SIG-M5 treated with dmso at 0.1 percent for 504 hours (cell line): Measurements from ENCODE around the gene HDAC5.
"Not testable (repeated sequence)": the region's sequence is repeated elsewhere in the genome, so short reads cannot be mapped to it uniquely, and the experiment has no call there.

Source experiments
- DNase-seq: peaks from one replicate; lab custom pipeline; 2025; ENCODE audit not compliant: unreplicated experiment; lab: John Stamatoyannopoulos, UW

Gene HDAC5

DNA sequence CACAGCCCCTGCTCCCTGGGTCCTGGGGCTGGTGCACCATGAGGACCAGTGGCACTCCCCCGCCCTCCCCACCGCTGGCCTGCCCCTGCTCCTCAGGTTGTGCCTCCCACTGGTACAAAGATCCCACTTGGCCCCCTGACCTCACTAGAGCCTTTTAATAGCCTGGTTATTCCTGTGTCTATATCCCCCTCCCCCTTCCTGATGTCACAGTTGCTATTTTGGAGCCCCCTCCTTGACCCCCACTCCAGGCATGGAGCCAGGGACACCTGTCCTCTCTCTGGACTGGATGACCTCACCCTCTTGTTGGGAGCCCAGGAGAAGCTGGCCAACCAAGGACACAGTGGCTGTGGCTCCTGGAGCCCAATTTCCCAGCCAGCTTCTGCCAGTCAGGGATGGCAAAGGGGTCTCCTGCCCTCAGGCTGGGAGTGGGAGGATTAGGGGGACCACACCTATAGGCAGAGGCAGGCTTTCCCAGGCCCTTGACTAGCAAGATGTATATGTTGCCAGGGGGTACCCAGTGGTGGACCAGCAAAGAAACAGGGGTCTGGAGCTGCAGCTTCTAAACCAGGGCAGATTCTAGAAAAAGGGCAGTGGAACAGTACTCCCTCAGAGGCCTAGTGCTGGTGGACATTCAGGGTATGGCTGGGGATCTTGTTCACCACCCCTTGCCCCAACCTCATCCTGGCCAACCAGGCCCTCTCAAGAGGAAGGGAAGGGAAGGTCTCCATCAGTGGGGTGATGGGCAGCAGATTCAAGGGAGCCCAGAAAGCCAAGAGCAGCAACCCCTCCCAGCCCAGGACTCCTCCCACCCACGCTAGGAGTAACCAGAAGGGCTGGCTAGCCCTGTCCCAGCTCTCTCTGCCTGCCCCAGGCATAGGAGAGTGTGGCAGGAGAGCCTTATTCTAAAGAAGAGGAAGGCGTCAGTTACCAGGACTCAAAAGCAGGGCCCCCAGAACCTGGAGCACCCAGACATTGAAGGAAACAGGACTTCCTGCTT, 10.9 kb downstream of the HDAC5 start:
- DNase-seq = no peak

DNA sequence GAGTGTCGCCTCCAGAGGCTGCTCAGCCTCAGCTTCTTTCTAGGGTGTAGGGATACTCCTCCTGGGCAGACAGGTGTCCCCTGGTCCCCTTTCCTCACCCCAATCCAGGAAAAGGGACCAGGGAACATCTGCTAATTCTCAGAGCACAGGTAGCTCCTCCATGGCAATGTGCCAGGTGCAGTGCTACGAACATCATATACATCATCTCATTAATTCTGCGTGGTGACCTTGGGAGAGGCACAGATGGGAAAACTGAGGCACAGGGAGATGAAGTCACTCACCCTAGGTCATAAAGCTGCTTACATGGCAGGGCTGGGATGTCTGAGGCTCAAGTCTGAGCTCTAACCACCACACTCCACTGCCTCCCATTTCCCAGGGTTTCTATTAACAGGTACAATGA, 11.7 kb downstream of the HDAC5 start:
- DNase-seq = no peak

DNA sequence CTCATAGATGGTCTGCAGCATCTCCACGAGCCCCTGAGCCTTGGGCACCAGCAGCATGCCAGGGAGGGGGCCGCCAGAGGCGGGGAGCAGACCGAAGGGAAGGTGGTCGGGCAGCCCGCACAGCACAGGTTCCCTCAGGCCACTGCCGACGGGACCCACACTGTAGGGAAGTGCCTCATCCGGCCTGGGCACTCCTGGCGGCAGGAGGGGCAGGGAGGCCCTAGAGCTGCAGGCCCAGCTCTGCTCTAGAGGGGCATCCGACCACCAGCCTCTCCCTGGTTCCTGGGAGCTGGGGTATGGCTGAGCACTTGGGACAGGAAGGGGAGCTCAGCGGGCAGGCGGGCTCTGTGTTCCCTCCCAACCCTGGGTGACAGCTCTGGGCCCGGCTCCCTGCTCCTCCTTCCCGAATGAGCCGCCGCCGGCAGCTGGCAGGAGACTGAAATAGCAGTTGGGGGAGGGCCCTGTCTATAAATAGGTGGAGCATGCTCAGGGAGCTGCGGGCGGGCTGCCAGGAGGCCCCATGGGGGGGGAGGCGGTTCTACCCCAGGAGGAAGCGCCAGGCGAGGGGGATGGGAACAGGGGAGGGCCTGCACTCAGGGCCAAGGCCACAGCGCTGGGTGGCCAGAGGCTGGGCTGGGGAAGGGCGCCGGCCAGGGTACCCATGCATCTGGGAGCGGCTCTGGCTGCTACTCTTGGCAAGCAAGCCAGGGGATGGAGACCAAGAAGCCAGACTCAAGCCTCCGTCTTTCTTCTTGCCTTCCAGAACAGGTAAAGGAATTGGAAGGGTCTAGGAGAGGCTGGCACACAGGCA, 12.4 kb downstream of the HDAC5 start:
- peak; percentile 95 for DNase-seq

DNA sequence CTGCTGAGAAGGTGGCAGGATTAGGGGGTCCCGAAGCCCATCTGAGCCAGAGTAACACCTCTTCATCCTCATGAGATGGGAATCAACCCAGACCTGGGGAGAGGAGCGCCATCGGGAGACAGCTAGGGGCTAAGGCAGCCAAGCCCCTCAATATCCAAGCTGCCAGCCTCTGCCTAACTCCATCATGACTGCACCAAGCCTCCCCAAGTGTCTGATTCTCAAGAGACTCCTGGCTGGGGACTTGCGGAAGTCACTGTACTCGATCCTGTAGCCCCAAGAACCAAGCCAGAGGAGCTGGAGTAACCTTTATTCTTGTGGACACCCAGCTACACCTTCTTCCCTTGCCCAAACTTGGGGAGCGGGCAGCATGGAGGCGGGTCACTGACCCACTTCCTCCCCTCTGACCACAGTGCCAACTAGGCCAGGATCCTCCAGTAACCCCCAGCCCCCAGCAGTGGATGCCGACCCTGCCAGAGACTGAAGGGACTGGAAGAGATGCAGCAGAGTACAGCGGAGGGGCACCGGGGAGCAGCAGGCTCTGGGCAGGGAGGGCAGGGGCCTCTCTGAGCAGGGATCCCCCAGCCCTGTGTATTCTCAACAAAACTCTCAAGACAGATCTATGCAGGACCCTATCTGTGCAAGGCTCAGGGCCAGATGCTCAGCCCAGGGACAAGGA, 13.3 kb downstream of the HDAC5 start:
- no peak for DNase-seq

DNA sequence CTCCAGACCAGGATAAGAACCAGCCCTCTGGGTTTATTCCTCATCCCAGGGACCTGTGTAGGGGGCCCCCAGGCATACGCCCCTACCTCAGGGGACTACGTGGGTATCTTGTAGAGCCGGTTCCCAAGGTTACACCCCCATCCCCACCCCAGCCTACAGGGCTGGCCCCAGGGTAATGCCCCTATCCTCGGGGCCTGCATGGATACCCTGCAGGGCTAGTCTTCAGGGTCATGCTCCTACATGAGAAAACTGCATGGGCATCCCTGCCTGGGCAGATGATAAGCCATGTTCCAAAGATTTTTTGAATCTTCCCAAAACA, 14.2 kb downstream of the HDAC5 start:
- DNase-seq = no peak

DNA sequence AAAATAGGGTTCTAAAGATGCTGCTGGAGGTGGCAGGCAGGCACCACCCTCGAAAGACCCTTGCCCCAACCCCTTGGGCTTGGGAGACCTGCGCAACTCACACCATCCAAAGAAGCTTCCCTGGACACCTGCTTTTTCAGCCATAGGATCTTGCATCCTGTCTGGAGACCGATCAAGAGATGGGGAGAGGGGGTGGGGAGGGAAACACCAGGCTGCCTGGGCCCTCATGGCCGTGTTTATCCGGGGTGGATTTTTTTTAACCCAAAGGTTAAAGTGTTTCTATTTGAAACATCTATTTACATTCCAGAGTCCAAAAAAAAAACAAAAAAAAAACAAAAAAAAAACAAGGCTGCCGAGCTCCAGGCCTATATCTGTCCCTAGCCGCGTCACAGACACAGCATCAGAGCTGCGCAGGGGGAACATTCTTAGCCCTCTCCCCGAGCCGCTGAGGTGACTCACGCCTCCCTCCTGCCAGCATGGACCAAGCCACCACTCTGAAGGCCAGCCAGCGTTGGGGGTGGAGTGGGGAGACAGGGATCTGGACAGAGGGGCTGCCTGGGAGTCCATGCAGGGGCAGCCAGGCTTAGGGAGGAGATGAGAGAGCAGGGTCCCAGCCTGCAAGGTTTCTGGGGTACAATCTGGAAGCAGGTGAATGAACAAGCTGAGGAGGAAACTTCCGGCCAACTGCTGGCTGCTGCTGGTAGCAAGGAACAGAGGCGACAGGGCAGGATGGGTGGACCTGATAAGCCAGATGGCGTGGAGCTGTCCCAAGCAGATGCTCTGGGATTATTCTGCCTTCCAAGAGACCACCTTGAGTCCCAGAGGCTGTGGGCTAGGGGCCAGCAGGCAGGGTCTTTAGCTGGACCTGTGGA, 14.8 kb downstream of the HDAC5 start:
- DNase-seq = no peak

DNA sequence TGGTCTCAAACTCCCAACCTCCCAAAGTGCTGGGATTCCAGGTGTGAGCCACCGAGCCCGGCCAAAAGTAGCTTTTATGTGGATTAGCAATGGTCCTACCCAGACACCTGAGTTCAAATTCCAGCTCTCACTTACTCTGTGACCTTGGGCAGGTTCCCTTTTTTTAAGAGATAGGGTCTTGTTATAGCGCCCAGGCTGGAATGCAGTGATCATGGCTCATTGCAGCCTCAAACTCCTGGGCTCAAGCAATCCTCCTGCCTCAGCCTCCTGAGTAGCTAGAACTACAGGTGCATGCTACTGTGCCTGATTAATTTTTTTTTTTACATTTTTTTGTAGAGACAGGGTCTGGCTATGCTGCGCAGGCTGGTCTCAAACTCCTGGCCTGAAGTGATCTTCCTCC, 16.6 kb downstream of the HDAC5 start:
- DNase-seq = no peak

DNA sequence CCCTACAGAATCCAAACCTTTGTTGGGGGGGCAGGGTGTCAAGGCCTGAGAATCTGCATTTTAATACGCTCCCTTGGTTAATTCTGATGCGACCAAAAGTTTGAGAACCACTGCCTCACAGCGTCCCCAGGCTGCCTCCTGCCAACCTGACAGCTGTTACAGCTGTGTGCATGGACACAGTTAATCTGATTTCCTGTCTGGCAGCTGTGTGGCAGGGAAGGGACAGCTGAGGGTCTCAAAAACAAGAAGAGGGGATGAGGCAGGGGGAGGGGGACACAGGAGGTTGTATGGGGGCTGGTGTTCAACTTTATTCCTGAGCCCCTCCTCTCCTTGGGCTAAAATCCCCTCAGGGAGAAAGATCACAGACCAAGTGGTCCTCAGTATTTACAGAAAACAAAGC, 17.5 kb downstream of the HDAC5 start:
- DNase-seq = no peak

DNA sequence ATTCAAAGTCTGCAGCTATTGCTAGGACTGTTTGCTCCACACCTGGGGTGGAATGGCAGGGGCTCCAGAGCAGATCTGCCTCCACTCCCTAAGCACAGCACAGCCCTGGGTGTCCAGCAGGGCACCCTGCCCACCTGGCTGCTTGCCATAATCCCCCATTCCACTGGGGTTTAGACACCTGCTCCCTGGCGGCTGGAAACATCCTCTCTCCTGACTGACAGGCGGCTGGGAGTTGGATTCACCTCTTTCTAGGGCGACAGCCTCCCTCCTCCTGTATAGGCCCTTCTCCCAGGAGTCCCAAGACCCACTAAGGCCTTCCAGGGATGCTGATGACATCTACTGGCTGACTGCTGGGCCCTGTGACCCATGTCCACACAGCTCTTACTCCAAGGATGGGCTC, 18.0 kb downstream of the HDAC5 start:
- DNase-seq = no peak

DNA sequence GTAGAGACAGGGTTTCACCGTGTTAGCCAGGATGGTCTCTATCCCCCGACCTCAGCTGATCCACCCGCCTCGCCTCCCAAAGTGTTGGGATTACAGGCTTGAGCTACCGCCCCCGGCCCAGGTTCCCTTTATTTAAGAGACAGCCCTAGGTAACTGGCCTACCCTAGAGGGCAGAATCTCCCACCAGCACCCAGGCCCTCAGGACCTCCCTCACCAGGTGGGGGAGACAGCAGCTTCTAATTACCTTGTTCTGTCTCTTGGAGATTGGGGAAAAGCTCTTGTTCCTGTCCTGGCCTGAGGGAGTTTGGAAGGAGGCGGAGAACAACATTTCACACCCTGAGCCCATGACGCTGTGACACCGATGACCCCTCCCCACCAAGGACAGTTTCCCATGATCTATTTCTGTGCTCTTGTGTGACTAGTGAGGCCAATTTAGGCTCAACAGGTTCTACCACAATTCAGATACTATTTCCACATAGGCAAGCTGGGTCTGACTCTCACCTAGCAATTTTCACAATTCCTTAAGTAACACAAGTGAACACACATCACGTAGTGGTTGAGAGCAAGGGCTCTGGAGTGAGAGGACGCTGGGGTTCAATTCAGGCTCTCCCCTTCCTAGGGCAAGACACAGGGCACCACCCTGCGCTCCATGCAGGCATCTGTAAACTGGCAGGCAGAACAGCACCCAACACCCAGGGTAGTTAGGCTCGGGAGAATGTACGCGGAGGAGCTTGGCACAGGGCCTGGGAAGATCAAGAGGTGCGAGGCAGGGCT, 20.4 kb downstream of the HDAC5 start:
- DNase-seq = peak; percentile 45

DNA sequence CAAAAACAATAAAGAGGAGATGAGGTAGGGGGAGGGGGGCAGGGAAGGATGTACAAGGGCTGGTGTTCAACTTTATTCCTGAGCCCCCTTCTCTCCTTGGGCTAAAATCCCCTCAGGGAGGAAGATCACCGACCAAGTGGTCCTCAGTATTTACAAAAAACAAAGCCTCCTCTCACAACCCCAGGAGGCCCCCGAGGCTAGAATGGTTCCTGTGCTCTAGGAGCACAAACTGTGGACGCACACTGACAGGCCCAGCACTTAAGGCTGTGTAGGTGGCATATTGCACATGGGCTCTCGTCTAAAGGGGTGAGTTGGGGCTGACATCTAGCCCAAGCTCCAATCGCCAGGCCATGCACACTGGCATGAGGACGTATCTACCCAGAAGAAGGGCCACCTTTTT, 21.6 kb downstream of the HDAC5 start:
- DNase-seq = not testable (repeated sequence)

DNA sequence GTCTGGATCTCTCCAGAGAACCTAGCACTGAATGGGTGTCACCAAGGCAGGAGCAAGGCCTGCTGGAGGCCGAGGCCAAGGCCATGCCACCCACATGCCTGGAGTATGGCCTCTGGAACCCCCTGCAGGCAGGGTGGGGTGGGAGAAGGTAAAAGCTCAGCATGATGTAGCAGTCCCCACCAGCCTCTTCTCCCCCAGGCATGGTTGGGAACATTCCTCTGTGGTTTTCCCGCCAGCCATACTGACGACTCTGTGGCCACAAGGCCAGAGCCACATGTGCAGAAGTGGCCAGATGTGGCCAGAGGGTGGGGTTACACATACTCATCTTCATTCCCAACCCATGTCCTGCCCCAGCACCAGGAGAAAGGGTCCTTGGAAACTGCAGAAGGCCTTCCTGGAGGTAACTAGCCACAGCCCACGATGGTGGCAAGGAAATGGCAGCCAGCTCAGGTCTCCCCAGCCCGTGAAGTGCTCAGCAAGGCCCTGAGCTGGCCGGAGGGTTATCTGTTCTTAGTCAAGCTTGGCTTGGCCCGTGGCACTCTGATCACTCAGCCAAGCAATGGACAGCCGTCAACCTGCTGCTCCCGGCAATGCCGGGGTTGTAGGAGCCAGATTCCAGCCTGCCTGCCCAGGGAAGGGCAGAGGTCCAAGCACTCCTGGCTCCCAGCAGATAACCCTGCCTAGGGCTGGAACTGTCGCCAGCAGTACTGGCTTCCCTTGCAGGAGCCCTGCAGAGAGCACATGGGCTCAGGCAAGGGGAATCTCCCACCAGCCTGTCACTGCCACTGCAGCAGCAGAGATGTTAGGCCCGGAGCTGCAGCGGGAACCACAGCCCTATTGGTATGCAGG, 26.1 kb downstream of the HDAC5 start:
- no peak for DNase-seq

DNA sequence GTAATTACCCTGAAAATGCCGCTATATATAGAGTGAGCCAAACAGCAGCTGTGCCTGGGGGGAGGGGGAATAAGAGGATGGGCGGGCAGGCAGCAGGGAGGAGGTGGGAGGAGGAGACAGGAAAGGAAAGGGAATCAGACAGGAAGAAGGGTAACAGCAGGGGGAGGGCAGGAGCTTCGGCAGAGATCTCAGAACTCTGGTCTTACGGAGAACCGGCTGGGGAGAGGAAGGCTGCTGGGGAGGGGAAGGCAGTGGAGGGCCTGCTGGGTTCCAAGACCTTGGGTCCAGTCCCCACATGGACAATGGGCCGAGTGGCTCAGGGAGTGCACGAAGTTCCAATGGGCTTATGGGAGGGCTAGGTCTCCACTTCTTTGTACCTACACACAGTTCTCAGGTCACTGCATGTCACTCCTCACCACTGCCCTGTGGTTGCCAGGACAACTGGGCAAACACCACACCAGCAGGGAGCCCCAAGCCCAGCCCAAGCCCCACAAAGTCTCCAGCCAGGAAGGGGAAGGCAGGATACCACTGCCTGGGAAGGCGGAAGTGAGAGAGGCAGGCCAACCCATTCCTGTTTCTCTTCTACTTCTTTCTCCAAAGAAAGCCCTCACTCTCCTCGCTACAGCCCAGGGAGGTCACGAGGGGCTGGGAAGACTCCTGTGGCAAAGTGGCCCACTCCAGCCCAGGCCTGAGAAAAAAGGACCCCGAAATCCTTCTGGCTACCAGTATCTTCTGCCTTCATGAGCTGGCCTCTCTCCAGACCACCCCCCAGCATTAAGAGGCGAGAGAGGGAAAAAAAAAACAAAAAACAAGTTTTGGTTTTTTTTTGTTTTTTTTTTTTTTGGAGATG, 27.6 kb downstream of the HDAC5 start:
- peak; percentile 89 for DNase-seq

DNA sequence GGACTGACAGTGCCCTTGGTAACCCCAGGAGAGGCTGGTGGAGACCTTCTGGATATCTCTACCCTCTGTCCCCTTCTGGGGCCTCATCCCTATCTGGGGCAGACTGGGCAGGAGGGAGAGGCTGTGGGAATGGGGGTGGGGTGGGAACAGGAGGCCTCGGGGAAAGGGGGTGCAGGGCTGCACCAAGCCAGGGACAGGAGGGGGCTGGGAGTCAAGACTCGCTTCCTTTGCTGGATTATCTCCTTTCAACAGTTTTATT, 28.1 kb downstream of the HDAC5 start:
- DNase-seq = no peak

DNA sequence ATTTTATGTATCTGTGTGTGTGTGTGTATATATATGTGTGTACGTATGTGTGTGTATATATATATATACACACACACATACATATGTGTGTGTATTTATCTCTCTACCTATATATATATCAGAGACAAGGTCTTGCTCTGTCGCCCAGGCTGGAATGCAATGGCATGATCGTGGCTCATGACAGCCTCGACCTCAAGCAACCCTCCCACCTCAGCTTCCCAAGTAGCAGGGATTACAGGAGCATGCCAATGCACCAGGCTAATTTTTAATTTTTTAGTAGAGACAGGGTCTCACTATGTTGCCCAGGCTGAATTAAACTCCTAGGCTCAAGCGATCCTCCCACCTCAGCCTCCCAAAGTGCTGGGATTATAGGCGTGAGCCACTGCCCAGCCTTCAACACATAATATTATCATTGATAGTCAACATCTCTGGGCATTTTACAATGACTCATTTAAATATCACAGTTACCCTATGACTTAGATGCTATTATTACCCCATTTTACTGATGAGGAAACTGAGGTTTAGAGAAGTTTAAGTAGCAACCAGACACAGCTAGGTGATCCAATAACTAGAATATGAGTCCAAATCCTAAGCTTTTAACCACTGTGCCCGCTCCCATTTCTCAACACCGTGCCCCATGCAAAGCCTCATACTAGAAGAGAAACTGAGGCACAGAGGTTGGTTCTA, 28.6 kb downstream of the HDAC5 start:
- DNase-seq = no peak

DNA sequence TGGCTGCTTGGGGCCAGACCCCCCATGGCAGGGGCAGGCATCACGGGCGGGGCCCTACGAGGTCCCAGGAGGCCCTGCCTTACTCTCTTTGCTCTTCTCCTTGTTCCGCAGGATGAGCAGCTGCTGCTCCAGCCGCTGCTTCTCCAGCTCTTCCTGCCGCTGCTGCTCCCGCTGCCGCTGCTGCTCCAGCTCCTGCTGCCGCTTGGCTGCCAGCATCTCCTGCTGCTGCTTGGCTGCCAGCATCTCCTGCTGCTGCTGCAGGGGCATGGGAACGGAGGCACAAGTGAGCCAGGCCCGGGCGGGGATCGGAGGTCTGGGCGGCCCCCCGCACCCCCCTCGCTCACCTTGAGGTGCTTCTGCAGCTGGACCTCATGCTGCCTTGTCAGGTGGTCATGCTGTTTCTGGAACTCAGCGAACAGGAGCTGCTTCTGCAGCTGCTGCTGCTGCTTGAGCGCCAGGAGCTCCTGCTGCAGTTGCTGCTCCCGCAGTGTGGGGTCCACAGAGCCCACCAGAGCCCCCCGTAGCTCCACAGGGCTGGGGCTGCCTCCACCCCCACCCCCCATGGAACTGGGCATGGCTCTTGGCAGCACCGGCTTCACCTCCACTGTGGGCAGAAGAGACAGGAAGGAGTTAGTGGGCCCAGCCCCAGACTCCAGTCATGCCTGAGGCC, 30.1 kb downstream of the HDAC5 start:
- DNase-seq = no peak

DNA sequence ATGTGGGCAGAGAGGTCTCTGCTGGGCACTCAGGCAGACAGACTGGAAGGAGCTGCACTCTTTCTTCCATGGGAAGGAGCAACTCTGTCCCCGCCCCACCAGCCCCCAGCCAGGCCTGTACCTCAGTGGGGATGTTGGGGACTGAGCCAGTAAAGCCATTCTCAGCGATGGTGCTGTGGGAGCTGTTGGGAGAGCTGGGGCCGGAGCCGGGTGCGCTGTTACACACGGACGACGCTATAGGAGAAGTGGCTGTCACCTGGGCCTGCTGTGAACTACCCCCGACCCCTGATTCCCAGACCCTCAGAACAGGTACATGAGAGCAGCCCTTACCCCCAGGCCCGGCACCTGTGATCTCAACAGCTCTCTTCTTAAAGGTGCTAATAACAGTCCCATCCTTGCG, 31.4 kb downstream of the HDAC5 start:
- no peak for DNase-seq
